GM20000 (cell line): ENCODE results near the gene PPP1R13L.

Experiments
- DNase-seq: peaks from one replicate; pipeline ENCODE4 v3.0.0; 2012; ENCODE audit warnings: low spot score
- TF ChIP-seq, protein P1 (sequence below): IDR thresholded peaks from 2 replicates; pipeline ENCODE4 v1.5.1; 2012; ENCODE audit warnings: mild to moderate bottlenecking, control low read depth; ENCODE audit errors: extremely low read depth, missing control alignments

The PPP1R13L gene

DNA sequence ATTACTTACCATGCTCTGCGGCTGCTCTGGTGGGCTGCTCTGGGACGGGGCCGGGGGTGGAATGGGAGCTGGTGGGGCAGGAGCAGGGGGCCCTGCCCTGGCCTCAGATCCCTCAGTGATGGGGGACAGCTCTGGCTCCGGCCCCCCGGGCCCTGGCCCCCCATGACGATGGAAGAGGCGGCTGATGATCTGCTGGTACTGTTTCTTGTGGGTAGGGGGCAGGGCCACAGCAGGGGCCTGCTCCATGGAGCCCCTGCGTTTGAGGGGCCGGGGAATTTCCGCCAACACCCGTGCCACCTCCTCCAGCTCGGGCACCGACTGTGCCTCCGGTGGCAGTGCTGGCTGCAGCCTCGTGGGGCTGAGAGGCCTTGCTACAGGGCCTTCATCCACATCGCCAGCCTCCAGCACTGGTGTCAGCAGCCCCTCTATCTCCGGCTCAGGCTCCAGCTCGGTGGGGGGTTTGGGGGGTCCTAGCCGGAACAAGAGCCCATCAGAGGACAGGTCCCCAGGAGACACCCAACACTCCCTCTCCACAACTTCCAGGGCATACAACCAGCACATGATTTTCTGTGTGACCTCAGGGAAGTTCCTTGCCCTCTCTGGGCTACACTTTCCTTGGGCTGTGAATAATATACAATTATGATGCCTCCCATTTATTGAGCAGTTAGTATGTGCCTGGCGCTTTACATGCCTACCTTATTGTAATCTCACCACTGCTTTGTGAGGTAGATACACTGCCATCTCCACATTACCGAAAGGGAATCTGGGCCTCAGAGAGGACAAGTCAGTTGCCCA is 12.8 kb downstream of the PPP1R13L start:
- no peak for DNase-seq
- TF ChIP-seq, protein P1, sequence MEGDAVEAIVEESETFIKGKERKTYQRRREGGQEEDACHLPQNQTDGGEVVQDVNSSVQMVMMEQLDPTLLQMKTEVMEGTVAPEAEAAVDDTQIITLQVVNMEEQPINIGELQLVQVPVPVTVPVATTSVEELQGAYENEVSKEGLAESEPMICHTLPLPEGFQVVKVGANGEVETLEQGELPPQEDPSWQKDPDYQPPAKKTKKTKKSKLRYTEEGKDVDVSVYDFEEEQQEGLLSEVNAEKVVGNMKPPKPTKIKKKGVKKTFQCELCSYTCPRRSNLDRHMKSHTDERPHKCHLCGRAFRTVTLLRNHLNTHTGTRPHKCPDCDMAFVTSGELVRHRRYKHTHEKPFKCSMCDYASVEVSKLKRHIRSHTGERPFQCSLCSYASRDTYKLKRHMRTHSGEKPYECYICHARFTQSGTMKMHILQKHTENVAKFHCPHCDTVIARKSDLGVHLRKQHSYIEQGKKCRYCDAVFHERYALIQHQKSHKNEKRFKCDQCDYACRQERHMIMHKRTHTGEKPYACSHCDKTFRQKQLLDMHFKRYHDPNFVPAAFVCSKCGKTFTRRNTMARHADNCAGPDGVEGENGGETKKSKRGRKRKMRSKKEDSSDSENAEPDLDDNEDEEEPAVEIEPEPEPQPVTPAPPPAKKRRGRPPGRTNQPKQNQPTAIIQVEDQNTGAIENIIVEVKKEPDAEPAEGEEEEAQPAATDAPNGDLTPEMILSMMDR: no peak

DNA sequence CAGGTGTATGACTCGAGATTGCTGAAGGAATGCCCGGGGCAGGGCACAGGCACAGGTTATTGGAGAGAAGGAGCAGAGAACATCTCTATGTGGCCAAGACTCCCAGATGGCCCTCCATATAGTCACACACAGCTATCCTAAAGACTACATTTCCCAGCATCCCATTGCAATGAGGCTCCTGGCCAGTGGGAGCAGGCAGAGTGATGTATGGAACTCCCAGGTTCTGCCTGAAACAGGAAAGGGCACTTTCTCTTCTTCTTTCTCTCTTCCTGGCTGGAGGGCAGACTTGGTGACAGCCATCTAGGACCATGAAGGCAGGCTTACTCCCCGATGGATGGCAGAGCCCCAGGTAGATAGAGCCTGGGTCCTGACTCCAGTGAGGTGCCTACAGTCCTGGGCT is 13.5 kb downstream of the PPP1R13L start:
- DNase-seq: no peak
- TF ChIP-seq, protein P1: no peak

DNA sequence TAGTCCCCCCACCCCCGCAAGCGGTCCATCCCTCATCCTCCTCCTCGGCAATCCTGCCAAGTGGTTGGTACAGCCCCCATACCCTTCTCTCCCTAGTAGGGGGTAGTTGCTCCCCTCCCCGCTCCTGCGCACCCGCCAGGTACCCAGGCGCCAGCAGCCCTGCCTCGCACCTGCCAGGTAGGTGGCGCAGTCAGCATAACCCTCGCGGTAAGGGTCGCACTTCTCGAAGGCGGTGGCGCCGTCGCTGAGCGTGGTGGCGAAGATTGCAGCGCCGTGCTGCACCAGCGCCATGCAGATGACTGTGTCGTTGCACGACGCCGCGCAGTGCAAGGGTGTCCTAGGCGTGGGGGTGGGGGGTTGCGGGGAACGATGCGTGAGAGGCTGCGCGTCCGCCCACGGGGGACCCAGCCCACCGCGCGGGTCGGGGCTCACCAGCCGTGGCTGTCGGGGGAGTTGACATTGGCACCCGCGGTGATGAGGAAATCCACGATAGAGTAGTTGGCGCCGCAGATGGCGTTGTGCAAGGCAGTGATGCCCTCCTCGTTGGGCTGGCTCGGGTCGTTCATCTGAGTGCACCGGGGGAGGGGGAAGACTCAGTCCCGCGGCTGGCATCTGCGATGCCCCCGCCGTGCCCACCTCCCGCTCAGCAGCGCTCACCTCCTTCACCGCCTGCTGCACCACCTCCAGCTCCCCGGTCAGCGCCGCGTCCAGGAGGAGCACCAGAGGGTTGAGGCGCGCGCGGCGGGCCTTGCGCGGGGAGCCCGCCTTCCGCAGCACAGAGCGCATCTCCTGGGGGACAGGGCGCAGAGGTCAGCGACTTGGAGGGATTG is 19.3 kb downstream of the PPP1R13L start:
- TF ChIP-seq, protein P1: no peak
- no peak for DNase-seq

DNA sequence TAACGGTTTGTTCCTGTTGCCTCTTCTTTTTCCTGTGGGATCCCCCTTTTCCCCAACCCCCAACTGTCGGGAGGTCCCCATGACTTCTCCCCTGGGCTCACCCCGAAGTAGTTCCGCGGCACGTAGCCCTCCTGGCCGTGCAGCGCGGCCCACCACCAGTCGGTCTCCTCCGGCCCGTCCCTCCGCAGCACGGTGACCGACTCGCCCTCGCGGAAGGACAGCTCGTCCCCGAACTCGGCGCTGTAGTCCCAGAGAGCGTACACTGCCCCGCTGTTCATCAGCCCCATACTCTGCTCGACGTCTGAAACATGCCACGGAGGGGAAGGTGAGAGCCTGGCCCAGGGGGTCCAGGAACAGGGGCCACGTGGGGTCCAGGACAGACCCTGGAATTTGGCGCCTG is 22.4 kb downstream of the PPP1R13L start:
- TF ChIP-seq, protein P1: no peak
- DNase-seq: no peak

DNA sequence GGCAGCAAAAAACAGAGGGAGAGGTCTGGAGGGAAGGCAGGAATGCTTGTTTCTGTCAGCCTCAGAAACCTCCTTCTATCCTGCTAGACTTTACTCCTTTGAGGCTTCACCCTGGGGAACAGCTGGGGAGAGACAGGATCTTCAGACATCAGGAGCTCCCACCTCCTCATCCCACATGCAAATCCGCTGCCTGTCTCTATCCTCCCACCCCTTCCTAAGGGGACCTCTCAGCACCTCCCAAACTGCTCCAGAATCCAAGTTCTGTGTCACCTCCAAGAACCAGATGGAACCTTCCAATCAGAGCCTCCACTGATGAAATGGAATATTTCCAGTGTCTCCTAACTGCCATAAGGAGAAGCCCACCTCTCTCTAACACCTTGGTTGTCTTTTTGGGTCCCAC is 24.8 kb downstream of the PPP1R13L start:
- DNase-seq: no peak
- TF ChIP-seq, protein P1: no peak

DNA sequence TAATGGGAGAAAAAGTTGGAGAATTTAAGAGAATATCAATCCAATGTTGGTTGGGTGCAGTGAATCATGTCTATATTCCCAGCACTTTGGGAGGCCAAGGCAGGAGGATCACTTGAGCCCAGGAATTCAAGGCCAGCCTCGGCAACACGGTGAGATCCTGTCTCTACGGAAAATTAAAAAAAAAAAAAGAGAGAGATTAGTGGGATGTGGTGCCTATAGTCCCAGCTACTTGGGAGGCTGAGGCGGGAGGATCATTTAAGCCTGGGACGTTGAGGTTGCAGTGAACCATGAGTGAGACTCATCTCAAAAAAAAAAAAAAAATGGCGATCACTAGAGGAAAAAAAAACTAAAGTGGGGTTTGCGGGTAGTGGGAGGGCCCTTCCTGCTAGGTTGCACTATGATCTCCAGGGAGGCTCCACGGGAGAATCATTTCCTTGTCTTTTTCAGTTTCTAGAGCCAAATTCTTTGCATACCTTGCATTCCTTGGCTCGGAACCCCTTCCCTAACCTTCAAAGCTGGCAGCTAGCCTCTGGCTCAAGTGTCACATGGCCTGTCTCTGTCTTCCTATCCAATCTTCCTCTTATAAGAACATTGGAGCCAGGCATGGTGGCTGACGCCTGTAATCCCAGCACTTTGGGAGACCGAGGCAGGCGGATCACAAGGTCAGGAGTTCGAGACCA is 28.7 kb downstream of the PPP1R13L start:
- TF ChIP-seq, protein P1: no peak
- DNase-seq: no peak
